GOT3 (cell line): ENCODE results near the gene GLI3.

Experiments used
- DNase-seq: peaks from one replicate; lab custom pipeline; 2025; ENCODE audit warnings: mixed read lengths; lab: John Stamatoyannopoulos, UW

The GLI3 gene

DNA sequence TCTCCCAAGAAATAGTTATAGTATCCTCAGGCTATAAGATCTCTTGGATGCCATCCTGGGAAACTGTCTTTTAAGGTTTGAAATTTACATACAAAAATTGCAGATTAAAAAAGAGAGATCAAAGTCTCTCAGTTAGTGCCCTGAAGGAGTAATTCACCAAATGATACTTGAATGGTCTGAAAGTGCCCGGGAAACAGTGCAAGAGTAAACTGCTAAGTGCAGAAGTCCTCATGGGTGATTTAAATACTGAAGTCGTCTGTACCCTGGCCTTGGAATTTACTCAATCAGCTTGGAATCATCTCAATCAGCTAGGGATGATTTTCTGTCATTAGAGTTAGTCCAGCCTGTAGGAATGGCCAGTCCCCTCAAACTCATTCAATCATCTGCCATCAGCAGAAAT lies 155.3 kb downstream of the GLI3 start:
- DNase-seq, result no peak

DNA sequence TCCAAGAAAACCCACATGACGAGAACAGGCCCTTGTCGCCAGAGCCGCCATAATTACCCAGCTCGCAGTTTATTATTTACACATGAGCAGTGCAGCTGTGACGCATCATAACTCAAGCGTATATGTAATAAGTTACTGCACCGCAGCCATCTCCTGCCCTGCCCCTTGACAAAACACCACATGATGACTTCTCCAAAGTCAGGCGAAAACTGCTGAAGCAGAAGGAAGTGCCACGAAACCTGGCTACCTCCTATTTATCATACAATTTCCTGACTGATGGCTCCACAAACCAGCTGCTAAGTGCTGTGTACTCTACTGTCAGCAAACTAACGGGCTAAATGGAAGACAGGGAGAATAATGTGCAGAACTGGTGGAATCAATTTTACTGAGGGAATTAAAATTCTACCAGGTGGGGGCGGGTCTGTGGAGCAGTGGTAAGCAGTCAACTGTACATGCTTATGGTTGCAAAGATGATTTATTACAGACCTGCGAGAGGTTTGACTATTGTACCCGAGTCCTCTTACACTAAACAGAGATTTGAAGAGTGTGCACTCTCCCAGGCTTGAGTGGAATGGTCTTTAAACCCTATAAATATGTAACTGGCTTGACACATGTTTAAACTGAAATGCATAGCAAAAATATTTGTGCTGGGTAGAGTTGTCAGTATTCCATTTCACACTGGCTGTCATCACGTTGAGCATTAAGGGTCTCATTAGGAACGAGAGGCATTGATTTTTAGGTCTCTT lies 156.0 kb downstream of the GLI3 start:
- no peak for DNase-seq

DNA sequence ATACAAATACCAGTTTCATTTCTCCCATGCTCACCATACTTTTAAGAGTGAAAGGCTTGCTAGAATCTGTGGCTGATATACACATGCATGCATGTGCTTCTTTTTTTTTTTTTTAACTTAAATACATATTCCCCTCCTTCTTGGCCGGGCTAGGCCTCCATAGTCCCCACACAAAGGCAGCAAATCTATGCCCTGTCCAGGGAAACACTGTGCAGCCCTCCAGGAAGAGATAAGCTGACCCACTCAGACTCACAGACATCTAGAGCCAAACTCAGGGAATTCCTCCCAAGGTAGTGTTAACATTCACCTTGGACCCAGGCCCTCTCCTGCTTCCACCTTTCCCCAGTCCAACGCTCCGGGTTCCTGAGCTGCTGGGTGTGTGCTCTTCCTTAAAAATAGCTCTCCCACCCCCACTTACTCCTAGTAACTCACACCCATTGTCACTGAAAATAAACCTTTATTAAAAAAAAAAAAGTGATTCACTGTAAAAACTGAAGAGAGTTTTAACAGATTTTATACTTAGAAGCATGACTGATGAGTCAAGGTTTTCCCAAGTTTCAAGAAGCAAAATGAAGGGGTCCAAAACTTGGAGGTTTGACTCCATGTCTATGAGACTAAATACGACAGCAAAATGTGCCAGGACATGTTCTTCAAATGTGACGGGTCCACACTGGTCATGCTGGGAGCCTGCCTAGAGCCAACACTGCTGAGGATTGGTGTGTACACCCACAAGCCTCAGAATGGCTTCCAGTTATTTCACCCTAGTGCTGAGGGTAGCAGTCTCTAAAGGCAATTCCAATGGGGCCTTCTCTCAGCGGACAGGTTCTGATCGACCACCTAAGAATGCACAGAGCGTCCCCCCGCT lies 159.5 kb downstream of the GLI3 start:
- DNase-seq, result no peak

DNA sequence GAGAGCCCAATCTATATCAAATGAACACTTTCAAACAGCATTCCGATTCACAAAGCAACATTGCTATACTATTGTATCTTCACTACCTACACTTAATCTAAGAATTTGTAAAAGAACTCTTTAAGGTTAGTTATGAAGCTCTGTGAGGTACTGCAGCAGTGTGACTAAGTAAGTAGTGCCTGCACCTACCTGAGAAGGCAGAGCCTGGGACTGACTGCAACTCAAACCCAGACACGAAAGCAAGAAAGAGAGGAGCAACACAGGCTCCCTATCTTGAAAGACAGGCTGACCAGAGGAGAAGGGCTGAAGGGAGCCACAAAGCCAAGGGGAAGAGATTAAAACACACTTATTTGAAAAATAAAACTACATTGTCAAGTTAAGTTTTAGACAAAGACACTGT lies 160.1 kb downstream of the GLI3 start:
- no peak for DNase-seq

DNA sequence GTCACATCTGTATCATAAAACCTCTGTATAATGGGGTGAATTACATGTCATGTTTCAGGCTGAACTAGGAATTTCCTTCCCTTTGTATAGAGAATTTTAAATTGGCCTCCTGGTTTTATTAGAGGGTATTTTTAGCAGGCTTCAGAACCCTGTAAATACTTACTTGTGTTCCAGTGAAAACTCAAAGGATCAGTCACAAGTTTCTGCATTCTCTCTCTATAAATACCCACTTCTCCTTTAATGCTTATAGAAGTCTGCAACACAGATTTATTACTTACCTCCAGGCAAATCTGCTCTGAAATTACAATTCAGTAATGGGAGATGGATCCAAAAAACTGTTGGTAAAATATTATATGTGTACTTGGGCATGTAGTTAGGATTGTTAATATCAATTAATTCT lies 161.6 kb downstream of the GLI3 start:
- no peak for DNase-seq

DNA sequence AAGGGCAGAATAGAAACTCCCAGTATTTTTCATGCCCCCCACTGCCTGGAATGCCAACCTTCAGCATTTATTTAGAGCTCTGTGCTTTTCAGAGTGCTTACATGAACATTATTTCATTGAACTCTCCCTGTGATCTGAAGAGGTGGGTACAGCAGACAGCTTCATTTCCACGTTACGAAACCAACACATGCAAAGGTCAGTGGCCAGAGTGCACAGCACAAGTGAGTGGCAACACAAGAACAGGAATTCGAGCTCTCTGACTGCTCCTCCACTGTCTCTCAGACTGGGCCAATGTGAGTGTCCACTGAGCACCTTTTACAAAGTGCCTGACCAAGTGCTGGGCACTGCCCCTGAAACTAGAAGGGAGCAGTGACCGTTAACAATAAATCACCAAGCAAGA lies 162.9 kb downstream of the GLI3 start:
- DNase-seq, result no peak

DNA sequence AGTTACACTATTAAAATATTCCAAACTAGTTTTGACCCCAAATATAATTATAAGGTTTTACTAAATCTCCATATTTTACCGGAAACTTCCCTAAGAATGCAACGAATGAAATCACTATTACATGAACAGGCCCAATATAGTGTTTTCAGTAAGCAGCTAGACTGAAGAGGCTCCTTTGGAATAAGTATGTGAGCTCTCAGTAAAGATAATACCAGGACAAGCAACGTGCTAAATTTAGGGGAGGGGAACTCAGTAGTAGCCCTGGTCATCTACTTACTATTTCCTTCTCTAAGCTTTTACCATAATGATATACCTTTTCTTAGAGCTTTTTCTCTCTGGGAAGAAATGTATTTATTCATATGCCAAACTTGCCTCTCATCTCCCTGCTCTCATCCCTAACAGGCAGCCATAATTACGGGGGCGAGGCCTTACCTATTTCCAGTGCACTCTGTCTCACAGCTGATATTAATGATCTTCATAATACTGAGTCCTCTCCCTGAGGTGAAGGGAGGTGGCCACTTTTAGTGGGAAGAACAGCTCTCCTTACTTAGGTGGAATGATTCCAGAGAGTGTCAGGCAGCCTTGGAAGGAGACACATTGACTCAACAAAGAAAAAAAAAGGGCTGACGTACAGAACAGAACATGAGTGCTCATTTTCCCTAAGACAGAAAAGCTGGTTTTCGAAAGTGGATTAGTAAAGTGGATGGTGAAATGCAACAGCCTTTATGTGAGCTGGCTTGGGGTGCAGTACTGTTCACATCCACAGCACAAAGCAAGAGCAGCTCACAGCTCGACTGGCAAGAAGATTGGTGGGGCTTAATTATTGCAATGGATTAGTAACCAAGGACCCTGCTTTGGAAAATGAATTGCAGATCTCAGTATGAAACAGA lies 165.4 kb downstream of the GLI3 start:
- no peak for DNase-seq

DNA sequence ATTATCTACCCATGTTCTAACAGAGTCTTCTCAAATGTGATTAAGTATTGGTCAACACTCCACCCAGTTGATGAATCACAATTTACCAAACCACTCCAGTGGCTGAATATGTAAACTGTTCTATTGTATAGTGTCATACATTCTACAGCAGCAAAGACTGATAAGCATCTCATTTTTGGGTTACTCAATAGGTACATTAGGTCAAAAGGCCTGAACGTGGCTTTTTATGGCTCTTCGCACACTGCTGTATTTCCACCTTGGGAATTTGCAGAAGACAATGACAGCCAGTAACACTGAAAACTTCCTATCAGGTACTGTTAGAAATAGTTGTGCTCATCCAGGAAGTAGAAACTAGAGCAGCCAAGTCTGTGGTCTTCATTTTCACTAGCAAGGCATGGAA lies 166.9 kb downstream of the GLI3 start:
- no peak for DNase-seq

DNA sequence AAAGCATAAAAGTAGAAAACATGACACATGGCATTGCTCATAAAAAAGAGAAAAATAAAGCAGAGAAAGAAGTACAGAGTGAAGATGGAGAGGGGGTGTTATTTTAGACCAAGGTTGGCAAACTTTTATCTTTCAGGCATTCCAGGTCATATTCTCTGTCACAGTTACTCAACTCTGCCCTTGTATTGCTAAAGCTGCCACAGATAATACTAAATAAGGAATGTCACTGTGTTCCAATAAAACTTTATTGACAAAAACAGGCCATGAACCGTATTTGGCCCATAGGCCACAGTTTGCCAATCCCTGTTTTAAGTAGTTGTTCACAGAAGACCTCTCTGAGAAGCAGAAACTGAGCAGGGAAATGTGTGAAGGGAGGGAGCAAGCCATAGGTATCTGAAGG lies 167.4 kb downstream of the GLI3 start:
- no peak for DNase-seq

DNA sequence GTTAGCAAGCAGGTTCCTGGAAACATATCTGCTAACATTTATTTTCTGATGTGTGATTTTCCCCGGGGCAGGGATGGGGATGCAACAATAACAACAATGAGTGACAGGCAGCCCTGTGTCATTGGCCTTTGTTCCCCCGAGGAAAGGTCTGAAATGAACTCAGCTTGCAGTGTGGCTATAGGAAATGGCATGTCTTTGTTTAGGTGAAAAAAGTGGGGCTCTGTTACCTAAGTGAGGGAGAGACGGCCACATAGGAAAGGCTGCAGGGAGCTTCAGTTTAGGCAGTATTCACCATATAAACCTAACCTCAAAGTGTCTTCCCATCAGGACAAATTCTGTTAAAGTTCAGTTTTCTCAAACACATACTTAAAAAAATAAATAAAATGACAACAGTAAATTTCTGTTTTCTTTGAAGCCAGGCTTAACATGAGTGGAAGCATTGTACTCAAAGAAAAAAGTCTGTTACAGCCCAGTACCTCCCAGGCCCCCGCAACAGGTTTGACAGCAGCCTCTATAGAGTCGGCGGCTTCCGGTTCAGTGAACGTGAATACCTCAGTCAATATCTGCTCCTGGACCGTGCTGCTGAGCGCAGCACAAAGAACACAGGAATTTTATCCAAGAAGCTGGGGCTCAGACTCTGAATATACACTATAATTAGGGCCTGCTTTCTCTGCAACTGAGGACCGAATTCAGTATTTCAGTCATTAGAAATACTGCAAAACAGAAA lies 168.3 kb downstream of the GLI3 start:
- DNase-seq, result no peak

DNA sequence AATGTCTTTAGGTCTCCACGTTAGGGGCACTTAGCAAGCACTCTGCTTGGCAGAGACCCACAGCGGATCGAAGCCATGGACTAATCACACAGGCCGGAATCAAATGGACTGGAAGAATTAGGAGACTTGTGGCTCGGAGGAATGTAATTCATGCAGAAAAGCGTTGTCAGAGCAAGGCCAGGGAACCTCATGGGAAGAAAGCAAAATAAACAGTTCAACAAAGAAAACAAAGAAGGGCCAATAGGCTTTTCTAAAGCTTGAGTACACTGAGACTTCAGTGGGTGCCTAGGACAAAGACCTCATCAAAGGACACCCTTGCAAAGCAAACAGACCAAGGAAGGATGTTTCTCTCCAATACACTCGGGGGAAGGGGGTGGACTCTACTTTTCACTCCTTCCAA lies 171.1 kb downstream of the GLI3 start:
- no peak for DNase-seq

DNA sequence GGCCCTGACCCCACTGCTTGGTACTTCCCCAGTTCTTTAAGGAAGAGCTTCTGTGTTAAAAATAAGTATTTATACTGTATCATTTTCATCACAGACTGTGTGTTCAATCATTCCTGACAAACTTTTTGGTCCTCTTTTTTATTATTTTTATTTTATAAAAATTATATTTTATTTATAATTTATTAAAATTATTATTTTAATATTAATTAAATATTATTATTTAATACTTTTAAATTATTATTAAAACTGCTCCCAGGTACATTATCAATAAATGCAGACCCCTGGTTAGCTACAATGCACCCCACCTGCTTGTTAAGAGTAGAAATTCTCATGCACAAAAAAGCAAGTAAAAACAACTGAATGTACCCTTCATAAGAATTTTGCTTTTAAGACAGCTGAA lies 172.0 kb downstream of the GLI3 start:
- DNase-seq, result no peak

DNA sequence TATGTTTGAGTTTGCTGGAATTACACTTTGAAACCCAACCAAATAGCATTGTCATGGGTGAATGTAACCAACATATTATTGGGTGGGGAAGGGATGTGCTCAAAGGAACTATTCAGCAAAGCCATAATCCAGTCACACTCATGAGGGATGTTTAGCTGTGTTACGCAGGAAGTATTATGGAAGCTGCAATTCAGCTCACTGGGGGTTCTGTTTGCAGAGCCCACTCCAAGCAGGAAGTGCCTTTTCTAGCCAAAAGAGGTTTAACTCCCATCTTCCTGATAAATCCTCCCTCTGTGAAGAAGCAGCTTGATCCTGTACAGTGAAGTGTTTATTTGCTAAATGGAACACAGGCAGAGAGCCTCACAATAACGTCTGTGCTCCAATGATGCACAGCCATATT lies 172.5 kb downstream of the GLI3 start:
- no peak for DNase-seq

DNA sequence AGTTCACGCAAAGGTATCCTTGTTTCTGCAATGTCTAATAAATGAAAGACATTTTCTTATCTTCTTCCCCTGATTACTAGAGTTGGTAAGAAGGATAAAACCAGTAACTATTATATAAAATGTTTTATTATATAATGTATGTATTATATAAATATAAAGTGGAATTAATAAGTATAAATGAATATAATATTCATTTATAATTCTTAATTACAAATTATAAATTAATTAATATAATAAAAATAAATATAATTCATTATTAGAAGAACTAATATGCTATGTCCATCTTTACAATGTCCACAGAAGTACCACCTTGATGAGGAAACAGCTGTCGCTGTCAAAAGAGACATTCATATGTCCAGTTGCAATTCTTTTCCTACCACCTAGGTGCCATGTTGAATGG lies 177.7 kb downstream of the GLI3 start:
- no peak for DNase-seq

DNA sequence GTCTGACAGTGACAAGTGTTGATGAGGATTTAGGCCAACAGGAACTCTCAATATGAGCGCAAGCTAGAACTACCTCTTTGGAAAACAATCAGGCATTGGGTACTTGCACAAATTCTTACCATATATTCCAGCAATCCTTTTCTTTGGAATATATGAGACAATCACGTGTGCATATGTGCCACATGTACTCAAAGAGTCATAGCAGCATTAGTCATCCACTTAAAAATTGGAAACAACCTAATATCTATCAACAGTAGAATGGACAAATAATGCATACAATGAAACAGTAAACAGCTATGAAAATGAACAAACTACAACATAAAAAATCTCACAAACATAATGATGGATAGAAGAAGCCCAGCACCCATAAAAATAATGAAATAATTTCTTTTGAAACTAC lies 179.7 kb downstream of the GLI3 start:
- no peak for DNase-seq

DNA sequence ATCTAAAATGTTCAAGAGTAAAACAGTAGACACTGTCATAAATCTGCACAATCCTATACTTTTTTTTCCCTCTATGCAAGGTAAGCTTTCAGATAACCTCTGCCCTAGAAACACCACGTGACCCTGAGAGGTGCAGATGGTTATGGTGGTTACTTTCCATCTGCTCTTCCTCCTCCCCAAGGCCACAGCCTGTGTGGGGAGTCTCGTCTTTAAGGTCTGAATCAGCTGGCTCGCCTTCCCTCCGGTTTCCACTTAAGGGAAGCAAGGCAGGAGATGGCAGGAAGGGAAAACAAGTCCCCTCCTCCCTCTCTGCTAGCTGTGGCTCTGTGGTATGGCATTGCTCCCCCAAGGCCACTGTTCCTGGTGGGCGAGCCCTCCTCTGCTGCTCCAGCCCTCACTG lies 181.8 kb downstream of the GLI3 start:
- no peak for DNase-seq

DNA sequence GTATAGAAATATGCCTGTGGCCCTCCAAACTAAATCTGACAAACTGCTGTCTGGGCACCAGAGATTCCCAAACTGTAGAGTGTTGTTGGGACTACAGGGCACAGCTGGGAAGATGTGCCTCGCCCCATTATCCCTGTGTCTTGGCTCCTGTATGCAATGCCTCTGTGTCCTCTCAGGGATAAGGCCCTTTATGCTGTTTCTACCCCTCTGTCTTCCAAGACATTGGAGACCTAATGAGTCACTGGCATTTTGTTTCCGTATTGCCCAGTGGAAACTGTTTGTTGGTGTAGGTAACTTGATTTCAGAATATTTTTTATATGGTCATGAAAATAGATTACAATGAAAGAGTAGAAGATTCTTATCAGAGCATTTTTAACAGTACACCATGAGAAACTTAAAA lies 183.2 kb downstream of the GLI3 start:
- DNase-seq, result no peak

DNA sequence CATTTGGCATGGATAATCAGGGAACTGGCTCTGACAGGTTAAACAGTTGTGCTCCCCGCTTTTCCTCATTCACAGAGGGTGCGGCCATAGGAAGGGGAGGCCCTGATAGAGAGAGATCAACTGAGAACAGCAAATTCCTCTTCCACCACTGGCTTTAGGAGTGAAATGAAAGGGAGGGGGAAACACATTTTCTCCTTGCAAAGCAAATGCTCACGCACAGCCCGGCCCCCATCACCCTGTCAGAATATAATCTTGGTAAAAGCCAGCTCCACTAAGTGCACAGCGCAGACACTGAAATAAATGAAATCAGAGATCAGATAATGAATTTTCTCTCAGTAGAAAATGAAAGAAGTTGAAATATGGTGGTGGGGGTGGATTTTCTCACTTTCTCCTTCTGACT lies 187.2 kb downstream of the GLI3 start:
- no peak for DNase-seq

DNA sequence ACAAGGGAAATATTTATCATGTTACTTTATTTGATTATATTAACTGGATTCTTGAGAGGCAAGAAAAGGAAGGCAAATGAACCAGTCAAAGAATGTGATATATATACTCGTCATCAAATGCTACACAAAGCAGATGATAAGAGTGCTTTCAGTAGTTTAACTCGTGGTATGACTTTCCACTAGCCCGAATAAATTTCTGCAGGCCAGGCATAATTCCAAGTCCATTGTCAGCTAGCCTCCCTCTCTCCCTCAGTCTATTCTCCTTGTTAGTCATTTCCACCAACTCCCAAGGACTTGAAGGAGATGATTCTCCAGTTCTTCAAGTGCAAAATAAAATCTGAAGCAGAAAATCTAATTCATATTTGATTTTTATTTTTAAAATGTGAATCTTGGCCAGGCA lies 190.5 kb downstream of the GLI3 start:
- DNase-seq, result no peak

DNA sequence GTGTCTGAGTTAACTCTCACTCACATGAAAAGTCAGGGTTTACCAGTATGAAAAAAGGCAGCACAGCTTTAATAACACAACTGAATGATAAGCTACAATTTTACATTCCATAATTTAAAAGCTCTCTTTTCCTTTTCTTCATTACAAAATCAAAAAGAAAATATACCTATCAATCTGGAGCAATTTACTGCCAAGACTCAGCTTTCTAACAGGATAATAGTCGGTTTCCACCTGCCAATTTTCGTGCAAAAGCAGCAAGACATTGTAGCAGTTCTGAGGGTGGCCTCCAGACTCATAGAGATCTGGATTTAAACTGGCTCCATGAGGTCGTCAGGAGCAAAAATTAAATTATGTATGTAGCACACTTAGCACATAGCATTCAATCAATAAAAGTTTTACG lies 191.0 kb downstream of the GLI3 start:
- DNase-seq, result no peak

DNA sequence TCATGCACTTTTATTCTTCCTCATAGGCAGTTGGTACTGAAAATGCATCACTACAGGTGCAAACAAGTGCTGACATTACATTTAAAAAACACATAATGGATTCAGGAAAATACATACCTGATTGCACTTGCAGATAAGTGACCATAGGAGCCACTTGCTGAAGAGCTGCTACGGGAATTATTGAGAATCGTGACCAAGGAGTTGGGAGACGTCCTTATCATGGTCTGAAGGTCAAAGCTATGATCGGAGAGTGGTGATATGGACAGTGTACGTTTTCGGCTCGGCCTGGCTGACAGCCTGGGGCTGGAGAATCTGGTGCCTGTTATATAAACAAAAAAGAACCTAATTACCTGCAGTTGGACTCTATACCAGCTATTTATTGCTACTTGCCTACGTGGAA lies 197.1 kb downstream of the GLI3 start:
- no peak for DNase-seq

DNA sequence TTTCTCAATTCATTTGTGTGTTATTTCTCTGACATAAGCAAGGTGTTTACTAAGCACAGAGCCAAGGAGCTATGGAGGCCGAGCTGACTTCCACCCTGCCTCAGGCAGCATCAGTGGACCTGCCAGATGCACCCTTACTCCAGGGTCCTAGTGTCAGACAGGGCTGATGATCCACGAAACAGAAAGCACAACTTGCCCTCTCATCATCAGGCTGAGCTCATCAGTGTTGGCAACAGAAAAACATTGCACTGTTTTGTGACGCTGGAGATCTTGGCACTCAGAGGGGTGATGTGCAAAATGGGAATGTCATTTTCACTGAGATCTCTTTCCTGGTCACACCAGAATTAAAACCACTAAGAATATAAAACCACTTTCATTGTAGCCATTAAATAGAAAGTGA lies 201.8 kb downstream of the GLI3 start:
- no peak for DNase-seq
